22Rv1 (cell line): ENCODE measurements around the gene CHODL.

Source experiments
- H3K27ac ChIP-seq: fragments of 450-650 bp; 2 replicates; pipeline ENCODE4 v1.5.1; 2017
- ZFX ChIP-seq: fragments of 450-650 bp; IDR thresholded peaks from 2 replicates; pipeline ENCODE4 v1.6.1; 2017; ENCODE audit warnings: antibody characterized with exemption, borderline replicate concordance
- TF ChIP-seq, protein P1 (sequence below): fragments of 450-650 bp; IDR thresholded peaks from 2 replicates; pipeline ENCODE4 v1.5.1; 2017; ENCODE audit warnings: mild to moderate bottlenecking

CHODL gene

DNA sequence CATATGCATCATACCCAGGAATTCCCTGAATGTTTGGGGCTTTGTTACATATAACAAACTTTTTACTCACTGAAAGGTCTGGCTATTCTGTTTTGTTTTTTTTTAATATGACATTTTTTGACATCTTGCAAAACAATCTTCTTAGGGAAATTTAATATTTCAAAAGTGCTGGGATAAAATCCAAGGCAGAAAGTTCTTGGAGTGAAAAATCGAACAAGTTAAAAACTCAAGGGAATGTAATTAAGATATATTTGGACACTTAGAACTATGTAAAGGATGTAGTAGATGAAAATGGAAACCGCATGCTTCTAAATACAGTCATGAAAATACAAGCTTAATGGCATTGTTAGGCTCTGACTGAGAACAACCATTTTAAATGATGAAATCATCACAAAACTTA is 8.6 kb downstream of the CHODL start:
- no peak for TF ChIP-seq ZFX
- TF ChIP-seq, protein P1, sequence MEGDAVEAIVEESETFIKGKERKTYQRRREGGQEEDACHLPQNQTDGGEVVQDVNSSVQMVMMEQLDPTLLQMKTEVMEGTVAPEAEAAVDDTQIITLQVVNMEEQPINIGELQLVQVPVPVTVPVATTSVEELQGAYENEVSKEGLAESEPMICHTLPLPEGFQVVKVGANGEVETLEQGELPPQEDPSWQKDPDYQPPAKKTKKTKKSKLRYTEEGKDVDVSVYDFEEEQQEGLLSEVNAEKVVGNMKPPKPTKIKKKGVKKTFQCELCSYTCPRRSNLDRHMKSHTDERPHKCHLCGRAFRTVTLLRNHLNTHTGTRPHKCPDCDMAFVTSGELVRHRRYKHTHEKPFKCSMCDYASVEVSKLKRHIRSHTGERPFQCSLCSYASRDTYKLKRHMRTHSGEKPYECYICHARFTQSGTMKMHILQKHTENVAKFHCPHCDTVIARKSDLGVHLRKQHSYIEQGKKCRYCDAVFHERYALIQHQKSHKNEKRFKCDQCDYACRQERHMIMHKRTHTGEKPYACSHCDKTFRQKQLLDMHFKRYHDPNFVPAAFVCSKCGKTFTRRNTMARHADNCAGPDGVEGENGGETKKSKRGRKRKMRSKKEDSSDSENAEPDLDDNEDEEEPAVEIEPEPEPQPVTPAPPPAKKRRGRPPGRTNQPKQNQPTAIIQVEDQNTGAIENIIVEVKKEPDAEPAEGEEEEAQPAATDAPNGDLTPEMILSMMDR: no peak

DNA sequence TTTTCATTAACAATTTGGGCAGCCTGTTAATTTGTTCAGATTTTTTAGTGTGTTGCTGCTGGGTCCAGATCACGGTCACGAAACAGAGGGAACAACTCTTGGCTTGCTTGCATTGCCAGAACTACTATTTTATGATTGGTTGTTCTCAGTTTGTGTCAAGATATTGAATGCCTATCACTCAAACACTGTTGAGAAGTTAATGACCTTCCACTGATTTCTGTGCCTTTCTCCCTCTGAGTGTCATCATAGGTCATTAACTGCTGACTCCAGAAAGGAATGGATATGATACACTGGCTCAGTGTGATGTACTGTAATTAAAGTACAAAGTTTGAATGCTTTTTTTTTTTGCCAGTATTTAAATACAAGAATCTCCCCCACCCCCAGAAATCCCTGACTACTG is 9.2 kb downstream of the CHODL start:
- H3K27ac ChIP-seq: no peak overlapping the region
- TF ChIP-seq ZFX: no peak
- TF ChIP-seq, protein P1: no peak

More for the DNA sequence above, 8.6 kb downstream of the CHODL start:
- H3K27ac ChIP-seq: no peak overlapping the region

DNA sequence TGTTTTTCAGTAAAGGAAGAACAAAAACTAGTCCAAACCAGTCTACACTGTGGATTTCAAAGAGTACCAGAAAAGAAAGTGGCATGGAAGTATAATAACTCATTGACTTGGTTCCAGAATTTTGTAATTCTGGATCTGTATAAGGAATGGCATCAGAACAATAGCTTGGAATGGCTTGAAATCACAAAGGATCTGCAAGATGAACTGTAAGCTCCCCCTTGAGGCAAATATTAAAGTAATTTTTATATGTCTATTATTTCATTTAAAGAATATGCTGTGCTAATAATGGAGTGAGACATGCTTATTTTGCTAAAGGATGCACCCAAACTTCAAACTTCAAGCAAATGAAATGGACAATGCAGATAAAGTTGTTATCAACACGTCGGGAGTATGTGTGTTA is 21.3 kb downstream of the CHODL start:
- H3K27ac ChIP-seq: no peak overlapping the region
- no peak for TF ChIP-seq ZFX
- TF ChIP-seq, protein P1: peak; percentile 21

DNA sequence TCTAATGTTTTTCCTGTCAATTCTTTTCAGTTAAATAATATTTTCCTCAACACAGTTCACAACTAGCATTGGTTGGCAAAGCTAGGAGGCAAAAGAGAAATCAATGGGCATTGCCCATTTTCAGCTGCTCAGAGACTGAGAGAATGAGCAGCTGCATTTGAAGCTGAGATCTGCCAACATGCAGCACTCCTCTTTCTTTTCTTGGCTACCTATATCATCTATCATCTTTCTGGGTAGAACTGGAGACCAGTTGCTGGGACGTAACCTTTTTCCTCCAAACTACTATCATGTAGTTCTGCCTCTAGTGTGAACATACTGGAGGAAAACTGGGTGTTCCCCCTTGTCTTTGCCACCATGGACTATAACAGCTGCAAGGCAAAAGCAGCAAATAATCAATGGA is 22.9 kb downstream of the CHODL start:
- TF ChIP-seq, protein P1: no peak
- TF ChIP-seq ZFX: no peak

DNA sequence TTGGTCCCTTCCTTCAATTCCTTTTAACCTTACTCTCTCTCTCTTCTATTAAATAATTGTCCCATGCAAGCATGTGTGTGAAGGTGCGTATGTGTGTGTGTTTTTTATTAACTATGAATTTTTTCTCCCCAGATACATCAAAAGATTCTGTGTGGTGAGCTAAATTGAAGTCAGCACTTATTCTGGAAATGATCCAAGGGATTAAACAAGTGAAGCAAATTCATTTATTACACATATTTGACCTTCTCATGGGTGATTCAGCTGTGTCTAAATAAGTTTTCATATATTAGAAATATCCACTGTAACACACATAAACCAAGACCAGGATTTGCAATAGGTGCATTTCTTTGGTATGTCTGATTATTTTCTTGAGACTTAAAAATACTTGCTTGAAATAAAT is 24.3 kb downstream of the CHODL start:
- no peak overlapping the region for H3K27ac ChIP-seq
- TF ChIP-seq, protein P1: no peak
- TF ChIP-seq ZFX: no peak

More for the DNA sequence above, 22.9 kb downstream of the CHODL start:
- no peak overlapping the region for H3K27ac ChIP-seq

DNA sequence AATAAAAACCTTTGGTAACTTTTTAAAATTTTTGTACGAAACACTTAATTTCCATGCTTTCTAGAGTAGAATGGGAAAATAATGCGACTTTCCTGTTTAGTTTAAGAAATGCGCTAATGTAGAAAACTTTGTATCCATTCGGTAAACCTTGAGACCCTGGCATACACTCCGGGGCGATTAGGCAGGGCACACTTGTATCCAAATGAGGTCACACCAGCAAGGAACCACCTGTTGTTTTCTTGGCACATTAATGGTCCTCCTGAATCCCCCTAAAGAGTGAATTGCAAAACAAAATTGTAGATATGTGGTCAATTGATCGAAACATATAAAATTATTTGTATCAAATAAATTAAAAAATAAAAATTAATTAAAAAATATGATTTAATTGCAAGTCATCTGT is 25.2 kb downstream of the CHODL start:
- no peak overlapping the region for H3K27ac ChIP-seq
- TF ChIP-seq, protein P1: no peak
- no peak for TF ChIP-seq ZFX

DNA sequence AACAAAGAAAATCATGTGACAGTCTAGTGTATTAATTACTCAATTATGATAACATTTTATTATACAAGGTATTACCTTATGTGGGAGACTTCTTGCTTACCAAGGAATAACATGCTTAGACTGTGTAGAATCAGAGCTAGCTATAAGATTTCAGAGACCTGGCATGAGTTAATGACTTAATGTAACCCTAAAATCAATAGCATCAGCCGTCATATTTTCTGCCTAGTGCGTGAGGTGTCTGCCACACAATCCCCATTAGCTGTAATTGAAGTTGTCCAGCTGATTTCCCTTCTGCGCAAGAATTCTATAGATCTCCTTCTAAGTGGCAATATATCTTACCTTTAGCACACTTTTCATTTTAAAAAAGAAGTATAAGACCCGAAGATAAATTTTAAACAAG is 28.8 kb downstream of the CHODL start:
- H3K27ac ChIP-seq: no peak overlapping the region
- TF ChIP-seq, protein P1: no peak
- TF ChIP-seq ZFX: no peak
